Measurements from ENCODE around the gene SLC26A8. TPM values are rescaled to one million over a fixed set of nuclear protein-coding genes. Genes with fewer than 3 reads are reported as not detected.

Gene SLC26A8
- total RNA-seq, 1 experiment from 2014 or later, result 1.8 TPM

DNA sequence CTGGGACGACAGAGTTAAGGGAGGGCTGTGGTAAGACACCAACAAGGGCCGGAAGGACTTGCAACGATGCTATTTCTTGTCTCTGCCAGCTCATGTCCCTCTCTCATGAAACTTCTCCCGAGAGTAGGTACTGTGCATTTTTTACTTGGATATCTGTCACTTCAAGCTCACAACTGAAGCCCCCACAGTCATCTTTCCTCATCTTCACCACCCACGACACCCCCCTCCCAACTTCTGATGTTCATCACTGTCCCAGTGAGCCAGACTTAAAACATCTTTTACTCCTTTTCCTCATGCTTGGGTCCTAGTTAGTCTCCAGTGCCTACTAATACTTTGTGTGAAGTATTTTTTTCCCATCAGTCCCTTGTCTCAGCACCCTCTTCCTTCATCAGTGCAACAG is 68.9 kb downstream of the SLC26A8 start:
- H3K4me1 Mint-ChIP-seq (ENCODE audit: low read depth, unreplicated experiment), result peaks cover 6% of the 10 kb centered on the region
- Histone ChIP-seq H3K36me3 (ENCODE audit: control insufficient read depth, insufficient read depth, low read length) (no peaks in the 10 kb centered on the region), H3K9me3 (no peaks in the 10 kb centered on the region), H3K27me3 (replicated peaks; ENCODE audit: control insufficient read depth, insufficient read depth, low read length) (no peaks in the 10 kb centered on the region), H3K4me3 (ENCODE audit: low read depth, low read length) (no peak overlapping the region), H3K4me1 (peaks cover 11% of the 10 kb centered on the region)
- DNase-seq, result no peak
- intact Hi-C loops (cut with micrococcal nuclease; ENCODE audit: unreplicated experiment), result no loop called here
- no TSS peak for BruUV-seq (replicated peaks)
- ChIA-PET CTCF (no interaction called here), POLR2A (no interaction called here)
- H3K27me3 Mint-ChIP-seq (ENCODE audit: insufficient read depth, unreplicated experiment), result no peaks in the 10 kb centered on the region
- H3K27ac Mint-ChIP-seq (ENCODE audit: unreplicated experiment), result peak overlapping the region; percentile 2
- TF ChIP-seq, protein P1, sequence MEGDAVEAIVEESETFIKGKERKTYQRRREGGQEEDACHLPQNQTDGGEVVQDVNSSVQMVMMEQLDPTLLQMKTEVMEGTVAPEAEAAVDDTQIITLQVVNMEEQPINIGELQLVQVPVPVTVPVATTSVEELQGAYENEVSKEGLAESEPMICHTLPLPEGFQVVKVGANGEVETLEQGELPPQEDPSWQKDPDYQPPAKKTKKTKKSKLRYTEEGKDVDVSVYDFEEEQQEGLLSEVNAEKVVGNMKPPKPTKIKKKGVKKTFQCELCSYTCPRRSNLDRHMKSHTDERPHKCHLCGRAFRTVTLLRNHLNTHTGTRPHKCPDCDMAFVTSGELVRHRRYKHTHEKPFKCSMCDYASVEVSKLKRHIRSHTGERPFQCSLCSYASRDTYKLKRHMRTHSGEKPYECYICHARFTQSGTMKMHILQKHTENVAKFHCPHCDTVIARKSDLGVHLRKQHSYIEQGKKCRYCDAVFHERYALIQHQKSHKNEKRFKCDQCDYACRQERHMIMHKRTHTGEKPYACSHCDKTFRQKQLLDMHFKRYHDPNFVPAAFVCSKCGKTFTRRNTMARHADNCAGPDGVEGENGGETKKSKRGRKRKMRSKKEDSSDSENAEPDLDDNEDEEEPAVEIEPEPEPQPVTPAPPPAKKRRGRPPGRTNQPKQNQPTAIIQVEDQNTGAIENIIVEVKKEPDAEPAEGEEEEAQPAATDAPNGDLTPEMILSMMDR (IDR thresholded peaks at IDR 0.05; ENCODE audit: insufficient read depth in 1 of 2, low read depth in 1 of 2, low read length in 1 of 2, severe bottlenecking in 1 of 2, unreplicated experiment in 1 of 2), result no peak
- H3K9me3 Mint-ChIP-seq (ENCODE audit: unreplicated experiment), result no peaks in the 10 kb centered on the region
- H3K36me3 Mint-ChIP-seq (ENCODE audit: insufficient read depth, unreplicated experiment), result no peaks in the 10 kb centered on the region
- no peak overlapping the region for H3K4me3 Mint-ChIP-seq (ENCODE audit: unreplicated experiment)

DNA sequence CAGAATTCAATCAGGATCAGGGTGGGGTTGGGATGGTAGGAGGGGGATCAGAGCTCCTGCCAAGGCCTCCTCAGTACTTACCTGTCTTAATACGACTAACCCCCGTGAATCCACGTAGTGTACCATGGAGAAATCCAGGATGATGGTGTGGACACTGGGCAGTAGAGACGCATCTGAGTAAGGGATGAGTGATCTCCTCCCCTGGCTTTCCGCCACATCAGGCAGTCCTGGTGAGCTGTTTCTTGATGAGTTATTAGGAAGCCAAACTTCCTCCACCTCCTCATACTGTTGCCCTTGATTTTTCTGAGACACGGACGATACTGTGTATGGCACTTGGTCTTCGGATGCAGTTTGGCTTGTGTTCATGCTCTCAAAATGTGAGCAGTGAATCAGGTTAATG is 69.4 kb downstream of the SLC26A8 start:
- TF ChIP-seq, protein P1 (IDR thresholded peaks at IDR 0.05; ENCODE audit: insufficient read depth in 1 of 2, low read depth in 1 of 2, low read length in 1 of 2, severe bottlenecking in 1 of 2, unreplicated experiment in 1 of 2), result no peak
- Mint-ChIP-seq H3K4me3 (ENCODE audit: unreplicated experiment) (no peak overlapping the region), H3K27me3 (ENCODE audit: insufficient read depth, unreplicated experiment) (no peaks in the 10 kb centered on the region), H3K4me1 (ENCODE audit: low read depth, unreplicated experiment) (peaks cover 2% of the 10 kb centered on the region), H3K36me3 (ENCODE audit: insufficient read depth, unreplicated experiment) (no peaks in the 10 kb centered on the region), H3K9me3 (ENCODE audit: unreplicated experiment) (no peaks in the 10 kb centered on the region), H3K27ac (ENCODE audit: unreplicated experiment) (no peak overlapping the region)
- ChIA-PET CTCF (interaction anchor here (1.4 kb wide), 1 partner anchor 72 kb away, joined by 3 read pairs; the partner anchor contains the start of gene MAPK14), POLR2A (no interaction called here)
- Histone ChIP-seq H3K4me1 (peaks cover 7% of the 10 kb centered on the region), H3K9me3 (no peaks in the 10 kb centered on the region), H3K27me3 (replicated peaks; ENCODE audit: control insufficient read depth, insufficient read depth, low read length) (no peaks in the 10 kb centered on the region), H3K4me3 (ENCODE audit: low read depth, low read length) (no peak overlapping the region), H3K36me3 (ENCODE audit: control insufficient read depth, insufficient read depth, low read length) (no peaks in the 10 kb centered on the region)
- no peak for DNase-seq
- intact Hi-C loops (cut with micrococcal nuclease; ENCODE audit: unreplicated experiment), result no loop called here
- no TSS peak for BruUV-seq (replicated peaks)

DNA sequence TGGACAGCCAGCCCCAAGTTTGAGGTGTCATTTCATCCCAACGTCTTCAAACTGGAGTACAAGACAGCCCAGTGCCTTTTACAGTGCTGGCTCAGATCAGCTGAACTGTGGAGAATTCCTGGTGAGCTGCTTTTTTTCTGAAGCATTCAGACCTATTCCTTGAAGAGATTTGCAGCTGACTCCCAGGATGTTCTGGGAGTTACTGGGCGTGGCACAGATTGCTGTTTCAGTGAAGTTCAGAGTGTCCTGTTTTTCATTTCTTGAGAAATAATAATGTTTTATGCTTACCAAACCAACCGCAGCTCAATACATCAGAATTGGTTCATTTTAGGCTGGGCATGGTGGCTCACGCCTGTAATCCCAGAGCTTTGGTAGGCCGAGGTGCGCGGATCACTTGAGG is 70.1 kb downstream of the SLC26A8 start:
- no peaks in the 10 kb centered on the region for H3K36me3 ChIP-seq (ENCODE audit: control insufficient read depth, insufficient read depth, low read length)
- no peaks in the 10 kb centered on the region for H3K9me3 ChIP-seq
- H3K4me1 ChIP-seq, result peaks cover 7% of the 10 kb centered on the region; the same call in 1 of the 2 replicates
- no peaks in the 10 kb centered on the region for H3K27me3 Mint-ChIP-seq (ENCODE audit: insufficient read depth, unreplicated experiment)
- H3K4me1 Mint-ChIP-seq (ENCODE audit: low read depth, unreplicated experiment), result no peaks in the 10 kb centered on the region
- no peaks in the 10 kb centered on the region for H3K27me3 ChIP-seq (replicated peaks; ENCODE audit: control insufficient read depth, insufficient read depth, low read length)
- ChIA-PET POLR2A (interaction anchor here (0.6 kb wide), 1 partner anchor 25 kb away, joined by 5 read pairs; no protein-coding TSS in a partner anchor), CTCF (interaction anchor here (0.8 to 1.4 kb wide), 3 partner anchors 13 to 89 kb away, joined by 3 to 4 read pairs (median 3); partner anchors contain the start of gene MAPK14)
- TF ChIP-seq, protein P1 (IDR thresholded peaks at IDR 0.05; ENCODE audit: insufficient read depth in 1 of 2, low read depth in 1 of 2, low read length in 1 of 2, severe bottlenecking in 1 of 2, unreplicated experiment in 1 of 2), result no peak
- intact Hi-C loops (cut with micrococcal nuclease; ENCODE audit: unreplicated experiment), result no loop called here
- H3K4me3 ChIP-seq (ENCODE audit: low read depth, low read length), result no peak overlapping the region
- H3K27ac Mint-ChIP-seq (ENCODE audit: unreplicated experiment), result no peak overlapping the region
- no peak for DNase-seq
- no peak overlapping the region for H3K4me3 Mint-ChIP-seq (ENCODE audit: unreplicated experiment)
- no peaks in the 10 kb centered on the region for H3K9me3 Mint-ChIP-seq (ENCODE audit: unreplicated experiment)
- no TSS peak for BruUV-seq (replicated peaks)
- no peaks in the 10 kb centered on the region for H3K36me3 Mint-ChIP-seq (ENCODE audit: insufficient read depth, unreplicated experiment)

Data from Caco-2 (cell line).